Measurements from ENCODE around the gene GCSH. TPM values are rescaled to one million over a fixed set of nuclear protein-coding genes. Genes with fewer than 3 reads are reported as not detected.

Gene GCSH
- polyA plus RNA-seq, 3 donors, result 0.77 to 2.0 (median 1.0) TPM

DNA sequence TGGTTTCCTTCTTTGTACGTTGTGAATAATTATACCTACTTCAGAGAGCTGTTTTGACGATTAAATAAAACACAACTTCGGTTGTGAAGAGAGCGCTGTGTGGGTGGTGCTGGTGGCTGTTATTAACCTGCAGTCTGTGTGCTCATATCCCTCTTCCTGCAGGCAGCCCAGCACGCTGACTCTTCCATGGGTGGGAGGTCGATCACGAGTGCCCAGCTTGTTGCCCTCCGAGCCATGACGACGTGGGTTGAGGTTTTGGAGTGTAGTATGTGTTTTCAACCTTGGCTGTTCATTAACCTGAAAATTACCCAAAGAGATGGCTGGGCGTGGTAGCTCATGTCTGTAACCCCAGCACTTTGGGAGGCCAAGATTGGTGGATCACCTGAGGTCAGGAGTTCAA is 11.3 kb upstream of the GCSH start:
- no peaks in the 10 kb centered on the region for H3K27me3 ChIP-seq (ENCODE audit: control insufficient read depth in 2 of 2, insufficient read depth in 2 of 2, low read length in 2 of 2)
- no peaks in the 10 kb centered on the region for H3K36me3 Mint-ChIP-seq
- no peak overlapping the region for H2AFZ ChIP-seq (ENCODE audit: insufficient read depth, low read depth, low read length, poor library complexity, severe bottlenecking)
- TF ChIP-seq, protein P1, sequence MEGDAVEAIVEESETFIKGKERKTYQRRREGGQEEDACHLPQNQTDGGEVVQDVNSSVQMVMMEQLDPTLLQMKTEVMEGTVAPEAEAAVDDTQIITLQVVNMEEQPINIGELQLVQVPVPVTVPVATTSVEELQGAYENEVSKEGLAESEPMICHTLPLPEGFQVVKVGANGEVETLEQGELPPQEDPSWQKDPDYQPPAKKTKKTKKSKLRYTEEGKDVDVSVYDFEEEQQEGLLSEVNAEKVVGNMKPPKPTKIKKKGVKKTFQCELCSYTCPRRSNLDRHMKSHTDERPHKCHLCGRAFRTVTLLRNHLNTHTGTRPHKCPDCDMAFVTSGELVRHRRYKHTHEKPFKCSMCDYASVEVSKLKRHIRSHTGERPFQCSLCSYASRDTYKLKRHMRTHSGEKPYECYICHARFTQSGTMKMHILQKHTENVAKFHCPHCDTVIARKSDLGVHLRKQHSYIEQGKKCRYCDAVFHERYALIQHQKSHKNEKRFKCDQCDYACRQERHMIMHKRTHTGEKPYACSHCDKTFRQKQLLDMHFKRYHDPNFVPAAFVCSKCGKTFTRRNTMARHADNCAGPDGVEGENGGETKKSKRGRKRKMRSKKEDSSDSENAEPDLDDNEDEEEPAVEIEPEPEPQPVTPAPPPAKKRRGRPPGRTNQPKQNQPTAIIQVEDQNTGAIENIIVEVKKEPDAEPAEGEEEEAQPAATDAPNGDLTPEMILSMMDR (IDR thresholded peaks at IDR 0.05), result no peak
- peaks cover 0 to 2% (median 0%) of the 10 kb centered on the region in 7 donors for H3K9me3 Mint-ChIP-seq
- H3K36me3 ChIP-seq (replicated peaks in 1 of 2; ENCODE audit: control insufficient read depth in 1 of 2, insufficient read depth in 2 of 2, low read length in 2 of 2), result no peaks in the 10 kb centered on the region
- no peak overlapping the region for H3K4me2 ChIP-seq (replicated peaks; ENCODE audit: extremely low read depth, low read length, poor library complexity, severe bottlenecking)
- no peak overlapping the region for H3K27ac ChIP-seq (ENCODE audit: low read depth in 1 of 2, low read length in 2 of 2)
- 100% methylated on average over 7 of the region's 11 CpGs for WGBS (ENCODE audit: insufficient coverage)
- DNase-seq, result no peak
- H3K4me1 ChIP-seq (ENCODE audit: control insufficient read depth in 1 of 2, insufficient read depth in 2 of 2, low read length in 2 of 2), result no peaks in the 10 kb centered on the region
- H3K9ac ChIP-seq (ENCODE audit: insufficient read depth, low read length, poor library complexity, severe bottlenecking), result no peak overlapping the region
- no peak overlapping the region for H3K4me3 Mint-ChIP-seq
- no peak overlapping the region for H3K4me3 ChIP-seq (replicated peaks in 1 of 3; ENCODE audit: low read depth in 2 of 3, low read length in 3 of 3)
- no peaks in the 10 kb centered on the region for H3K9me3 ChIP-seq (replicated peaks in 1 of 2; ENCODE audit: control insufficient read depth in 1 of 2, insufficient read depth in 1 of 2, low read length in 2 of 2)
- no peak overlapping the region for H3K27ac Mint-ChIP-seq
- no peaks in the 10 kb centered on the region for H4K20me1 ChIP-seq (ENCODE audit: insufficient read depth, low read length)
- no peaks in the 10 kb centered on the region for H3K4me1 Mint-ChIP-seq
- no peaks in the 10 kb centered on the region for H3K79me2 ChIP-seq (ENCODE audit: insufficient read depth, low read length)
- H3K27me3 Mint-ChIP-seq (ENCODE audit: low read depth in 3 of 3), result peaks cover 8 to 11% (median 10%) of the 10 kb centered on the region in 3 donors
- intact Hi-C loops (cut with micrococcal nuclease), result no loop called here

- H3K27ac Mint-ChIP-seq, result no peak overlapping the region
- no peaks in the 10 kb centered on the region for H3K4me1 Mint-ChIP-seq
- no peaks in the 10 kb centered on the region for H3K36me3 Mint-ChIP-seq
- Histone ChIP-seq H3K9ac (ENCODE audit: insufficient read depth, low read length, poor library complexity, severe bottlenecking) (no peak overlapping the region), H3K27me3 (ENCODE audit: control insufficient read depth in 2 of 2, insufficient read depth in 2 of 2, low read length in 2 of 2) (no peaks in the 10 kb centered on the region), H4K20me1 (ENCODE audit: insufficient read depth, low read length) (no peaks in the 10 kb centered on the region), H3K4me3 (replicated peaks in 1 of 3; ENCODE audit: low read depth in 2 of 3, low read length in 3 of 3) (no peak overlapping the region), H3K4me2 (replicated peaks; ENCODE audit: extremely low read depth, low read length, poor library complexity, severe bottlenecking) (no peak overlapping the region), H3K9me3 (replicated peaks in 1 of 2; ENCODE audit: control insufficient read depth in 1 of 2, insufficient read depth in 1 of 2, low read length in 2 of 2) (no peaks in the 10 kb centered on the region), H3K36me3 (replicated peaks in 1 of 2; ENCODE audit: control insufficient read depth in 1 of 2, insufficient read depth in 2 of 2, low read length in 2 of 2) (no peaks in the 10 kb centered on the region), H3K4me1 (ENCODE audit: control insufficient read depth in 1 of 2, insufficient read depth in 2 of 2, low read length in 2 of 2) (no peaks in the 10 kb centered on the region), H3K27ac (ENCODE audit: low read depth in 1 of 2, low read length in 2 of 2) (no peak overlapping the region), H2AFZ (ENCODE audit: insufficient read depth, low read depth, low read length, poor library complexity, severe bottlenecking) (no peak overlapping the region), H3K79me2 (ENCODE audit: insufficient read depth, low read length) (no peaks in the 10 kb centered on the region)
- intact Hi-C loops (cut with micrococcal nuclease), result no loop called here
- 93% methylated on average over 5 of the region's 8 CpGs for WGBS (ENCODE audit: insufficient coverage)
- TF ChIP-seq, protein P1 (IDR thresholded peaks at IDR 0.05), result no peak
- H3K27me3 Mint-ChIP-seq (ENCODE audit: low read depth in 3 of 3), result peaks cover 4 to 11% (median 9%) of the 10 kb centered on the region in 3 donors
- no peak for DNase-seq
- H3K4me3 Mint-ChIP-seq, result no peak overlapping the region
- H3K9me3 Mint-ChIP-seq, result peaks cover 0 to 2% (median 0%) of the 10 kb centered on the region in 7 donors
Measured at GRCh38 chr16:81106826-81107503, 10.8 kb upstream of the GCSH start.

Measured in CD14-positive monocyte (primary cell).